Mesenchymal stem cell (in vitro differentiated cells and primary cell): Measurements from ENCODE around the gene PIEZO1.
A peak's percentile ranks its signal among the peaks of the same experiment; 100 is the strongest.

ENCODE experiments used
- DNase-seq: peaks from one replicate; pipeline ENCODE4 v3.0.0-alpha.2; 2013
- H2AFZ ChIP-seq: one replicate; pipeline ENCODE4 v1.6.1; 2013; ENCODE audit warnings: low read depth, mild to moderate bottlenecking, control low read depth, inconsistent platforms, low read length, moderate library complexity
- H2AK5ac ChIP-seq: 2 replicates; pipeline ENCODE4 v1.6.1; 2013; ENCODE audit warnings: low read length, moderate library complexity, mild to moderate bottlenecking, inconsistent platforms; ENCODE audit not compliant: severe bottlenecking
- H2BK120ac ChIP-seq: one replicate; pipeline ENCODE4 v1.6.1; 2013; ENCODE audit warnings: low read depth, mild to moderate bottlenecking, inconsistent platforms, low read length, moderate library complexity
- H2BK12ac ChIP-seq, 2 experiments: one replicate each; pipeline ENCODE4 v1.6.1; 2013; ENCODE audit warnings: inconsistent platforms in 2 of 2, low read length in 2 of 2, mild to moderate bottlenecking in 2 of 2, moderate library complexity in 2 of 2, control low read depth in 1 of 2
- H2BK15ac ChIP-seq: one replicate; pipeline ENCODE4 v1.6.1; 2013; ENCODE audit warnings: mild to moderate bottlenecking, low read depth, inconsistent platforms; ENCODE audit not compliant: poor library complexity, severe bottlenecking
- H2BK5ac ChIP-seq: 2 replicates; pipeline ENCODE4 v1.6.1; 2013; ENCODE audit warnings: low read depth, mild to moderate bottlenecking, low read length, control low read depth, inconsistent platforms; ENCODE audit not compliant: poor library complexity, severe bottlenecking
- H3K14ac ChIP-seq, 2 experiments: one replicate each; pipeline ENCODE4 v1.6.1; 2013; ENCODE audit warnings: inconsistent platforms in 2 of 2, low read length in 2 of 2, control low read depth in 1 of 2, mild to moderate bottlenecking in 1 of 2, moderate library complexity in 1 of 2
- H3K18ac ChIP-seq, 2 experiments: one replicate each; pipeline ENCODE4 v1.6.1; 2013; ENCODE audit warnings: inconsistent platforms in 2 of 2, low read length in 2 of 2, control low read depth in 1 of 2, low read depth in 1 of 2, mild to moderate bottlenecking in 1 of 2
- H3K23ac ChIP-seq, 2 experiments: one replicate each; pipeline ENCODE4 v1.6.1; 2013; ENCODE audit warnings: inconsistent platforms in 2 of 2, low read length in 2 of 2, mild to moderate bottlenecking in 2 of 2, moderate library complexity in 2 of 2, control low read depth in 1 of 2
- H3K27ac ChIP-seq: 2 replicates; pipeline ENCODE4 v1.5.1; 2013; ENCODE audit warnings: mild to moderate bottlenecking, moderate library complexity, low read length, control low read depth, inconsistent platforms; ENCODE audit not compliant: poor library complexity, severe bottlenecking
- H3K27me3 ChIP-seq, 2 experiments: 2 replicates each; pipeline versions ENCODE4 v1.6.1 to v1.7.0; 2013; ENCODE audit warnings: low read length in 2 of 2, mild to moderate bottlenecking in 2 of 2, moderate library complexity in 2 of 2, control low read depth in 1 of 2, inconsistent platforms in 1 of 2; ENCODE audit not compliant: control insufficient read depth in 1 of 2, insufficient read depth in 1 of 2
- H3K36me3 ChIP-seq, 2 experiments: 2 replicates each; pipeline versions ENCODE4 v1.6.1 to v1.7.0; 2013; ENCODE audit warnings: low read length in 2 of 2, control low read depth in 1 of 2, inconsistent platforms in 1 of 2, low read depth in 1 of 2, mild to moderate bottlenecking in 1 of 2; ENCODE audit not compliant: insufficient read depth in 2 of 2, control insufficient read depth in 1 of 2
- H3K4ac ChIP-seq, 2 experiments: one replicate each; pipeline ENCODE4 v1.6.1; 2013; ENCODE audit warnings: inconsistent platforms in 2 of 2, low read length in 2 of 2, mild to moderate bottlenecking in 2 of 2, moderate library complexity in 2 of 2, control low read depth in 1 of 2, low read depth in 1 of 2
- H3K4me1 ChIP-seq: 2 replicates; pipeline ENCODE4 v1.6.1; 2013; ENCODE audit warnings: low read depth, low read length, control low read depth; ENCODE audit not compliant: control insufficient read depth, insufficient read depth
- H3K4me2 ChIP-seq: 2 replicates; pipeline ENCODE4 v1.6.1; 2013; ENCODE audit warnings: low read length, mild to moderate bottlenecking, inconsistent platforms; ENCODE audit not compliant: poor library complexity, severe bottlenecking
- H3K4me3 ChIP-seq, 2 experiments: 2 replicates each; pipeline versions ENCODE4 v1.5.1 to v1.7.0; 2013; ENCODE audit warnings: low read length in 2 of 2, mild to moderate bottlenecking in 2 of 2, control low read depth in 1 of 2, low read depth in 1 of 2; ENCODE audit not compliant: insufficient read depth in 1 of 2
- H3K79me1 ChIP-seq: replicated peaks from 2 replicates; pipeline ENCODE4 v1.6.1; 2013; ENCODE audit warnings: mild to moderate bottlenecking, control low read depth, low read length, inconsistent platforms; ENCODE audit not compliant: poor library complexity, severe bottlenecking
- H3K9ac ChIP-seq: 2 replicates; pipeline ENCODE4 v1.7.0; 2013; ENCODE audit warnings: mild to moderate bottlenecking, low read length, moderate library complexity
- H3K9me3 ChIP-seq: 2 replicates; pipeline ENCODE4 v1.7.0; 2013; ENCODE audit warnings: mild to moderate bottlenecking, low read length; ENCODE audit not compliant: control insufficient read depth
- H4K8ac ChIP-seq: one replicate; pipeline ENCODE4 v1.6.1; 2013; ENCODE audit warnings: inconsistent platforms, mild to moderate bottlenecking, low read length, moderate library complexity
- H4K91ac ChIP-seq: one replicate; pipeline ENCODE4 v1.6.1; 2013; ENCODE audit warnings: mild to moderate bottlenecking, low read length, inconsistent platforms
- WGBS: methylation state at CpG from one replicate; pipeline ENCODE4 v1.1.7; 2013; ENCODE audit warnings: mixed read lengths; 5-methylcytosine and 5-hydroxymethylcytosine counted together

Gene PIEZO1

DNA sequence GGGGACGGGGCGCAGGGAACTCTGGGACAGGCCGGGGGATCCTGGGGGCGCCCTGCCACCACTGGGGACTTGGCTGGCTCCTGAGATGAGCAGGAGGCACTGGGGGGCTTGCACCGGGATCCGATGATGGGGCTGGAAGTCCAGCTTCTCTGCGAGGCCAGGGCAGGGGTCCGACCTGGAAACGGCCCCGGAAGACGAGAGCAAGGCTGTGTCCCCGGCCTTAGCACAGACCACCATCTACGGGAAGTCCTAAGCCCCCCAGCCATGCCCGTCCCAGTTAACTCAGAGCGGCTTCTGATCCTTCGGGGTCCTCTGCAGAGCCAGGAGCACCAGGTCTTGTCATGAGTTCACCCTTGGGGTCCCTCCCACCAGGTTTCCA lies 19.1 kb upstream of the PIEZO1 start:
- no peak overlapping the region for H3K14ac ChIP-seq
- H2AFZ ChIP-seq: no peak overlapping the region
- H2AK5ac ChIP-seq: no peak overlapping the region
- peak overlapping the region; percentile 64 for H2BK120ac ChIP-seq
- 2% methylated on average over 13 of the region's 16 CpGs for WGBS
- DNase-seq: no peak
- H2BK12ac ChIP-seq: no peak overlapping the region
- peak overlapping the region; percentile 64 for H3K4me2 ChIP-seq
- peak overlapping the region; percentile 33 for H2BK15ac ChIP-seq
- H4K91ac ChIP-seq: no peak overlapping the region
- H3K18ac ChIP-seq: peak overlapping the region in 1 of 2 experiments; percentile 4
- peak overlapping the region; percentile 64 to 74 for H3K4me3 ChIP-seq
- no peaks in the 10 kb centered on the region for H3K9me3 ChIP-seq
- H3K4me1 ChIP-seq: peaks cover 31% of the 10 kb centered on the region
- no peaks in the 10 kb centered on the region for H3K27me3 ChIP-seq
- H2BK5ac ChIP-seq: no peak overlapping the region
- H4K8ac ChIP-seq: no peak overlapping the region
- H3K79me1 ChIP-seq: peaks cover 24% of the 10 kb centered on the region
- no peak overlapping the region for H3K23ac ChIP-seq
- H3K36me3 ChIP-seq: peaks cover 29 to 41% of the 10 kb centered on the region in 2 experiments
- peak overlapping the region; percentile 76 for H3K9ac ChIP-seq
- no peak overlapping the region for H3K4ac ChIP-seq
- H3K27ac ChIP-seq: no peak overlapping the region

DNA sequence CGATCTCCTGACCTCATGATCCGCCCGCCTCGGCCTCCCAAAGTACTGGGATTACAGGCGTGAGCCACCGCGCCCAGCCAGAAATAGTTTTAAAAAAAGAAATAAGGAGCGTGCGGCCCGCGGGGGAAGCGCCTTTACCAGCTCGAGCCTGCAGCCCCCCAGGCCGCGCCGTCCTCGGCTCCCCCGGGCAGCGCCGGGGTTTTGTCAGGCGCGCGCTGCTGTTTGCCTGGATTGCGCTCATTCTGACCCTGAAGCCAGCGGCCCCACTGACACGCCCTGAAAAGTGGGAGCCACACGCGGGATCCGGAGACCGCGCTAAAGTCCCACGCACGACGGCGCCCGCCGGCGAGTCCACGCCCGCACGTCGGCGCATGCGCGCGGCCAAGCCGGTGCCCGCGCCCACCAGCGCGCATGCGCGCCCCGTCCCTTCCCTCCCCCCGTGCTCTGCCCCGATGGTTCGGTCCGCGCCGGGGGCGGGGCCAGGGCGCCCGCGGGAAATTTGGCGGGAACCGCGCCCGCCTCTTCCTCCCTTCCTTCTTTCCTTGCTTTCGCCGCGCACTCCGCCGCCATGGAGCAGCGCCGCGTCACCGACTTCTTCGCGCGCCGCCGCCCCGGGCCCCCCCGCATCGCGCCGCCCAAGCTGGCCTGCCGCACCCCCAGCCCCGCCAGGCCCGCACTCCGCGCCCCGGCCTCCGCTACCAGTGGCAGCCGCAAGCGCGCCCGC lies 18.4 kb upstream of the PIEZO1 start, which contains the start of gene CDT1:
CDT1 (plus strand) TSS at position 526 of the 724 bp plus-strand sequence; CDS start at position 569, 43 bp downstream.
- H3K4me2 ChIP-seq: peak within 1 kb of the TSS; percentile 82
- no peak within 1 kb of the TSS for H2BK5ac ChIP-seq
- H4K91ac ChIP-seq: peak within 1 kb of the TSS; percentile 67
- peak; percentile 72 for DNase-seq
- no peak within 1 kb of the TSS for H3K14ac ChIP-seq
- peaks cover 22% of the 10 kb centered on the region for H3K79me1 ChIP-seq
- peak within 1 kb of the TSS; percentile 93 for H4K8ac ChIP-seq
- no peaks in the 10 kb centered on the region for H3K9me3 ChIP-seq
- no peaks in the 10 kb centered on the region for H3K27me3 ChIP-seq
- H3K4me3 ChIP-seq: peak within 1 kb of the TSS; percentile 66 to 80
- peak within 1 kb of the TSS; percentile 13 to 83 for H3K4ac ChIP-seq
- H3K27ac ChIP-seq: no peak within 1 kb of the TSS
- H3K23ac ChIP-seq: no peak within 1 kb of the TSS
- peak within 1 kb of the TSS; percentile 33 for H2BK15ac ChIP-seq
- no peak within 1 kb of the TSS for H2AFZ ChIP-seq
- H2AK5ac ChIP-seq: no peak within 1 kb of the TSS
- H3K36me3 ChIP-seq: peaks cover 27 to 33% of the 10 kb centered on the region in 2 experiments
- no peak within 1 kb of the TSS for H2BK12ac ChIP-seq
- 2% methylated on average over 73 of the region's 98 CpGs for WGBS
- H3K18ac ChIP-seq: peak within 1 kb of the TSS; percentile 78 to 93
- H2BK120ac ChIP-seq: peak within 1 kb of the TSS; percentile 64
- peaks cover 30% of the 10 kb centered on the region for H3K4me1 ChIP-seq
- peak within 1 kb of the TSS; percentile 86 for H3K9ac ChIP-seq

DNA sequence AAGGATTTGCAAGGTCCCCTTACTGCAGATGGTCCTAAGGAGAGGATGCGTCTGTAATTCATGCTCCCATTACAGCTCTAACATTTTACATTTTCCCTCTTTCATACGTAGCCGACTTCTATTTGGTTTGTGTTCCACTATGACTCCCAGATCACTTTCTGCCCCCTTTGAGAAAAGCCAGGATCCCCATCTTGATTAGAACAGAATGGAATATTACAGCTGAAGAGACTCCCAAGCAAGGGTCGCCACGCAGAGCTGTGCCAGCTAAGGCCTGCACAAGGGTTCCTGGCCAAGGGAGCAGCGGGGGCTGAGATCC lies 15.2 kb upstream of the PIEZO1 start:
- Histone ChIP-seq H3K18ac (no peak overlapping the region), H3K4me1 (peaks cover 21% of the 10 kb centered on the region), H3K9me3 (no peaks in the 10 kb centered on the region), H2BK12ac (no peak overlapping the region), H3K27ac (no peak overlapping the region), H3K79me1 (peaks cover 11% of the 10 kb centered on the region), H3K4me2 (no peak overlapping the region), H3K4ac (no peak overlapping the region), H3K4me3 (no peak overlapping the region), H3K14ac (no peak overlapping the region), H2BK15ac (no peak overlapping the region), H3K23ac (no peak overlapping the region), H2BK5ac (no peak overlapping the region), H2BK120ac (no peak overlapping the region), H4K8ac (no peak overlapping the region), H2AFZ (no peak overlapping the region), H4K91ac (no peak overlapping the region), H2AK5ac (no peak overlapping the region), H3K9ac (no peak overlapping the region), H3K36me3 (peaks cover 1 to 8% of the 10 kb centered on the region in 2 experiments), H3K27me3 (no peaks in the 10 kb centered on the region)
- DNase-seq: no peak
- WGBS: 94% methylated on average over 6 of the region's 6 CpGs

GRCh38 chr16:88799569-88800276 lies 14.7 kb upstream of the PIEZO1 start:
- DNase-seq: no peak
- H3K23ac ChIP-seq: no peak overlapping the region
- no peak overlapping the region for H4K8ac ChIP-seq
- no peaks in the 10 kb centered on the region for H3K27me3 ChIP-seq
- no peak overlapping the region for H3K4me2 ChIP-seq
- H4K91ac ChIP-seq: no peak overlapping the region
- no peak overlapping the region for H3K4ac ChIP-seq
- H3K18ac ChIP-seq: no peak overlapping the region
- H3K27ac ChIP-seq: no peak overlapping the region
- peaks cover 7% of the 10 kb centered on the region for H3K79me1 ChIP-seq
- H3K9ac ChIP-seq: no peak overlapping the region
- H3K4me3 ChIP-seq: no peak overlapping the region
- no peak overlapping the region for H2BK12ac ChIP-seq
- no peak overlapping the region for H2AK5ac ChIP-seq
- 93% methylated on average over 17 of the region's 17 CpGs for WGBS
- H2BK5ac ChIP-seq: no peak overlapping the region
- H3K14ac ChIP-seq: no peak overlapping the region
- no peak overlapping the region for H2BK15ac ChIP-seq
- H3K9me3 ChIP-seq: no peaks in the 10 kb centered on the region
- no peak overlapping the region for H2AFZ ChIP-seq
- H2BK120ac ChIP-seq: no peak overlapping the region
- peaks cover 0 to 8% of the 10 kb centered on the region in 2 experiments for H3K36me3 ChIP-seq
- peaks cover 16% of the 10 kb centered on the region for H3K4me1 ChIP-seq
